NCI-H774 (cell line): ENCODE measurements around the gene GPR135.
"Not testable (repeated sequence)": the region's sequence is repeated elsewhere in the genome, so short reads cannot be mapped to it uniquely, and the experiment has no call there.

Source experiments
- DNase-seq: peaks from one replicate; lab custom pipeline; 2025; lab: John Stamatoyannopoulos, UW

GPR135 gene

DNA sequence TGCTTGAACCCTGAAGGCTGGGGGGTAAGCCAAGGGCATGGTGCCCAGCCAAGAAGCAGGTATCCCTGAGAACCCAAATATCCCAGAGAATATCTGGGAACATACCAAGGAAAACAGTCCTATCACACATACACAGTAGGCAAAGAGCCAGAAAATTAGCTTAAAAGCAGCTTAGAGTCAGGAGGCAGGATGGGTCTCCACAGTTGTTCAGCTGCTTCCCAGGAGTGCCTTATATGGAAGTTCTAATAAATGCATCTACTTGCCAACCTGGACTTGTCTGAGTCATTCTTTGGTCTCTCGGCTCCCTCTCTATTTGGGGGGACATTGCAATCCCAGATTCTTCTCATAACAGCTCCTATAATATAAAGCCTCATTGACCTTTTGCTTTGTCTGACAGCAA is 9.0 kb upstream of the GPR135 start:
- no peak for DNase-seq

DNA sequence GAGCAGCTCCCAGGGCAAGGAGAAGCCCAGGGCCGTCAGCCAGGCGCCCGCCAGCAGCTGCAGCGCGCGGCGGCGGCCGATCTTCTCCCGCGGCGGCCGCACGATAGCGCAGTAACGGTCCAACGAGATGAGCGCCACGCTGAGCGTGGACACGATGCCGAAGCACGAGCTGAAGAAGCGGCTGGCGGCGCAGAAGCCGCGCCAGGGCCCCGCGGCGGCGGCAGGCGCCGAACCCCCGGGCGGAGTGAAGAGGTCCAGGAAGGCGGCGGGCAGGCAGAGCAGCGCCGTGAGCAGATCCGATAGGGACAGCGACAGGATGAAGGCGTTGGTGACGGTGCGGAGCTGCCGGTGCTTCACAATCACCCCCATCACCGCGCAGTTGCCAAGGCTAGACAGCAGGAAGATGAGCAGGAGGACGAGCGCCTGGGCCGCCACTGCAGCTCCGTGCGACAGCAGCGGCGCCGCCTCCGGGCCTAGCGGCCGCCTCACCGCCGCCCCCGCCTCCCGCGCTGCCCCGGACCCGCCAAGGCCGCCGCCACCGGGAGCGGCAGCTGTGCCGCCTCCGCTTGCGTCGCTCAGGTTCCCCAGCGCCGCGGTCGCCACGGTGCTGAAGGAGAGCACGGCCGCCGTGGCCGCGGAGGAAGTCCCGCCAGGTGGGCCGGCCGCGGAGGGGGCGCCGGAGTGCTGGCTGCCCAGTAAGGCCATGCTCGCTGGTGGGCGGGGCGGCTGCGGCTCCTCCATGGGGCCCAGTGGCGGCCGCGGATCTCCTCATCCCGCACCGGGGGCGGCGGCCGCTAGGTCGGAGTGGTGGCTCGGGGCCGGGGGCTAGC is 479 bp downstream of the GPR135 start:
- DNase-seq = peak; percentile 15

DNA sequence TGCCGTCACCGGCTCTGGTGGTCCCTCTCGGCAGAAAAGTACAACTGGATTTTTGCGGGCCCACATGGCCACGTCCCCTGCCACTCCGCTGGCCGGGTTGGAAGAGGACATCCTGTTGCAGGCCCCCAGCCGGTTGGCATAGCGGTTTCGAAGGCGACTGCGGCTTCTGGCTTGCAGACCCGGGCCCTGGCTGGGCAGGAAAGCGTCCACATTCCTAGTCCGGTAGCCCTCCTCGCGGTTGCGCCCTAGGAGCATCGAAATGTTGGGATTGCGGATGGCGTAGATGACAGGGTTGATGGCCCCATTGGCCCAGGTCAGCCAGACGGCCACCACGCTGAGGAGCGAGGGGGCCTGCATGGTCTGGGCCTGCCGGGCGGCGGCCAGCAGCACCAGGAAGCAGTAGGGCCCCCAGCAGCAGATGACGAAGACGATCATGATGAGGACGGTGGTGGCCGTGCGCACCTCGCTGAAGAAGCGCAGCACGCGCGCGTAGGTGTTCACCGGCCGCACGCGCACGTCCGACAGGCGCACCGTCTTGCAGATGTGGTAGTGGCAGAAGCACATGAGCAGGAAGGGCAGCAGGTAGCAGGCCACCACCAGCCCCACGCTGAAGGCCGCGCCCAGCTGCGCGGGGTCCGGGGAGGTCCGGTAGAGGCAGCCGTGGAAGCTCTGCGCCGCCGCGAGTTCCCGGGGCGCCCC is 1.2 kb downstream of the GPR135 start:
- DNase-seq = no peak

DNA sequence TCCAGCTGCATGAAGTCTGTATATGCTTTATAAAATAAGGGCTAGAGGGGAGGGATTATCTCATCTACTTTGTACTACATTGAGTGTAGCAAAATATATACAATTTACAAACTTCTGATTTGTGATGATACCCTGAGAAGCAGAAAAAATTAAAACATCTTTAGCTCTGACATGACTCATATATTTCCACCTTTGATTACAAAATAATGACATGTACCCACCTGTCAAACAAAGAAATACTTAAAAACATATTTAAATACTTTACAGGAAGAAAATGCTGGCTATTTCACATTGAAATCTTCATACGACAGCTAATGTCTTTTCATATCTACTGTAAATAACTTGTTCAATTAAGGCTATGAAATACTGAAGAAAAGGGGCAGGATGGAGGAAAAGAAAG is 3.3 kb downstream of the GPR135 start:
- no peak for DNase-seq

DNA sequence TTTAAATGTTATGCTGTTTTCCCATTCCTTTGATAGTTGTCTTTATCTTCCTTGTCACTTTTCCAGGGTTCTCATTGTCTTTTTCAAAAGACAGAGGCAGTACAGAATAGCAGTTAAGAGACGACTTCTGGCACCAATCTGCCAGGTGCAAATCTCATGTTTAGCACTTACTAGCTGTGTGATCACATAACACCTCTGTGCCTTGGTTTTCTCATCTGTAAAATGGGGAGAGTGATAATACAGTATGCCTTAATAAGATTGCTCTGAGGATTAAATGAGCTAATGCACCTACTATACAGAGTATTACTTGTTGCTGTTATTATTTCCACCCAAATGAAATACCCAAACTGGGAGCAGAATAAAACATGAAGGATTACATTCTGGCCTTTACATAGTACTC is 4.8 kb downstream of the GPR135 start:
- DNase-seq = no peak

DNA sequence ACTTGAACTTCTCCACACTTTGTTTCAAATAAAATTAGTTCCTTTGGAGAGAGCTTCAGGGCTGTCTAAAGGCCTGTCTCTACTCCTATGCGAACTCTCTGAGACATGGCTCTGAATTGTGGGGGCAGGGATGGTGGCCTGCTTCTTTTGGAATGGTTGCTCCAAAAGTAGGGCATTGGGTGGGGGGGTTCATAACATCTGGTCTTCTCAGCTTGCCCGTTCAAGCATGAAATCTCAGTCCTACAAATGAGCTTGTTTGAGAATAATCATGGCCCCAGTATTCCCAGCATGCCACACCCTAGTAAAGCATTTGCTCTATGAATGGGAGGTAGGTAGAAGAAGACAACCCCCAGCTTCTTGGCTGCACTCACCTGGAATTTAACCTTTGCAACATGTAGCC is 6.7 kb downstream of the GPR135 start:
- no peak for DNase-seq

DNA sequence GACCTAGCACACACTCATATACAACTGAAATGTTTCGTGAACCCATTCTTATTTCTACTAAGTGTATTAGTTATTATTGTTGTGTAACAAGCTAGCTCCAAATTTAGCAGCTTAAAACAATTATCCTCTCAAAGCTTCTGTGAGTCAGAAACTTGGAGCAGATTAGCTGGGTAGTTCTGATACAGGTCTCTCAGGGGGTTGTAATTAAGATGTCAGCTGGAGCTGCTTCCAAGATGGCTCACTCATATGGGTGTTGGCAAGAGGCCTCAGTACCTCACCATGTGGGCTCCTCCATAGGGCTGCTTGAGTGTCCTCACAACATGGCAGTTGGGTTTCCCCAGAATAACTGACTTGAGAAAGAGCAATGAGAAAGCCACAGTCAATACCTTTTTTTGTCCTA is 9.8 kb downstream of the GPR135 start:
- DNase-seq = no peak

DNA sequence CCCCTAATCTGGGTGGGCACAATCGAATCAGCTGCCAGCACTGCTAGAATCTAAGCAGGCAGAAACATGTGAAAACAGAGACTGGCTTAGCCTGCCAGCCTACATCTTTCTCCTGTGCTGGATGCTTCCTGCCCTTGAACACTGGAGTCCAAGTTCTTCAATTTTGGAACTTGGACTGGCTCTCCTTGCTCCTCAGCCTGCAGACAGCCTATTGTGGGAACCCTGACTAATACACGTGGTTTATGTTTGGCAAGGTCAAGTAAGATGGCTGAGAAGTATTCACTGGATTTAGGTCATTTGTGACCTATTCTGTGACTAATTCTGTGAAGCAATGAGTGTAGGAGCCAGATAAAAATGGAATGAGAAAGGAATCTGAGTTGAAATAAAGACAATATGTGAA is 11.0 kb downstream of the GPR135 start:
- DNase-seq = no peak

DNA sequence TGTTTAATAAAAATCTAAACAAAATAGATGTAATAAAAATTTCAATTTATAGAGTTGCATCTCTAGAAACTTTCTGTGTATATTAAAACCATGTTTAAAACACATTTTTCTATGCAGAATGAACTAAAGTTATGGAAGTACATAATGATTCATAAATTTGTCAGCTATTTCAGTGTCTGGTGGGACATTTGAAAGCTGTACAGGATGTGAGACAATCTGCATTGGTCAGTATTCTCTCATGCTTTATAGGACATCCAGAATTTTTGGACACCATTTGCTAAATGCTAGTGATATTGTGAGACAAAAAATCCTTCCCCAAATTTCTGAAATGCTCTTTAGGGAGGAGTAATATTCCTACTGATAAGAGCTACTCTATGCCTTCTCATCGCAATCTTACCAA is 13.3 kb downstream of the GPR135 start:
- DNase-seq = no peak

DNA sequence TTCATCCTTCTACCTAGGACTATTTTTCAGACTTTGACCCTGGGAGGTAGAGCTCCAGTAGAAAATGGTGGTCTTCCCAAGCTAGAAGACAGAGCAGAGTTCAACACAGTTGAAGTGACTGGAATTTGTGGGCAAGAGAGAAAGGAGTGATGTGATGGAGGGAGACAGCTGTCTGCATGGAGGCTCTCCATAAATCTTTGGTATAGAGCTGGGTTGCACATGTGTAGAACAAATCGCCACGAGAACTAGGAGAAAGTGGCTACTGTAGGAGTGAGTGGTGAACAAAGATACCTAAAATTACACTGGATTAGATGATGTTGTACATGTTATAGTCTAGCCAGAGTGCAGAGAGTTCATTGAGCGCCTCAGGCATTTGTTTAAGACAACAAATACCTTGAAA is 14.5 kb downstream of the GPR135 start:
- no peak for DNase-seq

DNA sequence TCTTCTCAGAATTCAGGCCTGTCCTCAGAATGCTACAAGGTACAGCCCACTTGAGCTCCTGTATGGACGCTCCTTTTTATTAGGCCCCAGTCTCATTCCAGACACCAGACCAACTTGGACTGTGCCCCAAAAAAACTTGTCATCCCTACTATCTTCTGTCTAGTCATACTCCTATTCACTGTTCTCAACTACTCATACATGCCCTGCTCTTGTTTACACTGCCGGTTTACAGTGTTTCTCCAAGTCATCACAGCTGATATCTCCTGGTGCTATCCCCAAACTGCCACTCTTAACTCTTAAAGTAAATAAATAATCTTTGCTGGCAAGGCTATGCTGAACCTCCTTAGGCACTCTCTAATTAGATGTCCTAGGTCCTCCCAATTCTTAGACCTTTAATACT is 16.5 kb downstream of the GPR135 start:
- DNase-seq = not testable (repeated sequence)

DNA sequence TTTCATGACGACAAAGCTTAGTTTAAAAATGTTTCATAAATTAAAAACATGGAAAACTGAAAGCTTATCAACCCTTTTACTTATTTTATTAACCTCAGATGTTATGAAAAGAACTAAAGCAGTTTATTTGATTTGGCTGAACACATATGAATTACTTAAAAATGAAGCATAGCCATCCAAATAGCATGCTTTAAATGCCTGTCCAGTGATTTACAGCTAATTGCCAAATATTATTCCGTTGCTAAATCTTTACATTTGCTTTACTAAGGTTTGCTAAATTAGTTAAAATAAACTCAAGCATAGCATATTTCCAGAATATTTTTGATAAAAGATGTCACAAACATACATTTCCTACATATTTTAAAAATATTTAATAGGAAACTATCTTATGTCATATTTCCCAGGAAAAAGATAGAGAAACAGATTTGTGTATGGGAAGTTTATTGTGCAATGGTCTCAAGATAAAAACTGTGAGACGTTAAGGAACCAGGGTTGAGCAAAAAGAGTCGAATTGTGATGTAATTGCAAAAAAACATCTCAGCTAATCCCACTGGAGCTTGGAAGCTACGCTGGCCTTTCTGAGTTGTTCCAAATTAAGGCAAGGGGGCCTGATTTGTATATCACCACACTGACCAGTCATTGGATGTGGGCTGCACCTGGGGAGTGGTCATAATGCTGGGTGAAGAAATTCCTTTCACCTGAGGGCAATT is 25.8 kb downstream of the GPR135 start:
- DNase-seq = no peak

DNA sequence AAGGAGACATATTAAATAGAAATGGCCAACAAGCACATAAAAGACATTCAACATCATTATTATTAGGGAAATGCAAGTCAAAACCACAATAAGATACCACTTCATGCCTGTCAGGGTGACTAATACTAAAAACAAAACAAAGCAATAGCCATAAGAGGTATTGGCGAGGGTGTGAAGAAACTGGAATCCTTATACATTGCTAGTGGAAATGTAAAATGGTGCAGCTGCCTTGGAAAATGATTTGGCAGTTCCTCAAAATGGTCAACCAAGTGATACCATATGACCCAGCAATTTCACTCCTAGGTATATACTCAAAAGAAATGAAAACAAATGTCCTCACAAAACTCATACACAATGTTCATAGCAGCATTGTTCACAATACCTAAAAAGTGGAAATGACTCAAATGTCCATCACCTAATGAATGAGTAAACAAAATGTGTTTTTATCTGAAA is 27.0 kb downstream of the GPR135 start:
- no peak for DNase-seq

DNA sequence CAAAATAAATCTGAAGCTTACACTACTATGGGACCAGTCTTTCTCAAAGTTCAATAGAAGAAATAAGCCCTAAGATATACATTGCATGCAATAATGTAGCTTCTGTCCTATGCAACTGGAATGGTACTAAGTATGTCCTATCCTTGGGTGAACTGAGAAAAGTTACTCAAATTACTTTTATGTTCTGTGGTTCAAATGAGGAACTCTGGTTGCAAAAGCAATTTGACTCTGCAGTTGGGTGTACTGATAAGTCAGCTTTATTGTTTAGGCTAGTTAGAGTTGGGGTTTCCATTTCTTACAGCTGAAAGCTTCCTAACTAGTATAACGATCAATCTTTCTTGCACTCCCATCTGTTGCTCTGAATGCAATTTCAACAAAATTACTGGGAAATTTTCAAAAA is 29.2 kb downstream of the GPR135 start:
- no peak for DNase-seq

DNA sequence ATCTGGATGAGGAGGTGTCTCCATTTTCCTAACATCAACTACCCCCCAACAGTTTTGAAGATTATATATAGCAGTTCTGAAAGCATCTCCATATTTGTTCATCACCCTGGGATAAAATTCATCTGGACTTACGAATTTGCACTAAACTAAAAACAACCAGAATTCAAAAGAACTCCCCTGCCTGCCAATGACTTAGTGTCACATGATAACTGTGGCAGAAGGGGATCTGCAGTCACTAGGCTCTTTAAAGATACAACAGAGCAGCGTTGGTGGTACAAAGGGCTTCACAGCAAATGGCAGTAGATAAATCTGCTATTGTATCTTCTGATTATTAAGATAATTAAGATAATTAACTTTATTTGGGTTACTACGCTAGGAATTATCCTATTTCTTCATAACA is 30.1 kb downstream of the GPR135 start:
- DNase-seq = no peak

DNA sequence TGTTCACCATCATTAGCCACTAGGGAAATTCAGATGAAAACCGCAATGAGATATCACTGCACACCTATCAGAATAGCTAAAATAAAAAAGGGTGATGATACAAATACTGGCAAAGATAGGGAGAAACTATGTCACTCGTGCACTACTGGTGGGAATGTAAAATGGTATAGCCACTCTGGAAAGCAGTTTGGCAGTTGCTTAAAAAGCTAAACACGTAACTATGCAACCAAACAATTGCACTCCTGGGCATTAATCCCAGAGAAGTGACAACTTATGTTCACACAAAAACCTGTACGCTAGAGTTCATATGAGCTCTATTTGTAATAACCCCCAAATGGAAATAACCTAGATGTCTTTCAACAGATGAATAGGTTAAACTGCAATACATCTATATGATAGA is 35.4 kb downstream of the GPR135 start:
- no peak for DNase-seq

DNA sequence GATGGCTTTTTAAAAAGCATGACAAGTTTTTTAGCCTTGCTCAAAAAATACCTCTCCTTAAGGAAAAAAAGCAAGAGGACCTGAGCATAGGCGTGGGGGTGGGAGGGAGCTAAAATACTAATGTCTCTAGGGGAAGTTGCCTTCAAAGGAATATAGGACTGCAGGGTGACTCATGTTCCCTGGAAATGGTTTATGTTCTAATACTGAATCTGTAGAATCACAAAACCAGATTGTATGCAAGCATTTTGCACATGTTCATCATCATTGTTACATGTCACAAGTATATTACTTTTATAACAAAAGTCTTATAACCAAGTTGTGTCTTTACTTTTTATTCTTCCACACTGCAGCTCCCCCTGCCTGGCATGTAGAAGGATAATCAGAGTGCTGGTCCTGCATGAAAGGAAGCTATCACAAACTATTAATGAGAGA is 36.6 kb downstream of the GPR135 start:
- DNase-seq = no peak

DNA sequence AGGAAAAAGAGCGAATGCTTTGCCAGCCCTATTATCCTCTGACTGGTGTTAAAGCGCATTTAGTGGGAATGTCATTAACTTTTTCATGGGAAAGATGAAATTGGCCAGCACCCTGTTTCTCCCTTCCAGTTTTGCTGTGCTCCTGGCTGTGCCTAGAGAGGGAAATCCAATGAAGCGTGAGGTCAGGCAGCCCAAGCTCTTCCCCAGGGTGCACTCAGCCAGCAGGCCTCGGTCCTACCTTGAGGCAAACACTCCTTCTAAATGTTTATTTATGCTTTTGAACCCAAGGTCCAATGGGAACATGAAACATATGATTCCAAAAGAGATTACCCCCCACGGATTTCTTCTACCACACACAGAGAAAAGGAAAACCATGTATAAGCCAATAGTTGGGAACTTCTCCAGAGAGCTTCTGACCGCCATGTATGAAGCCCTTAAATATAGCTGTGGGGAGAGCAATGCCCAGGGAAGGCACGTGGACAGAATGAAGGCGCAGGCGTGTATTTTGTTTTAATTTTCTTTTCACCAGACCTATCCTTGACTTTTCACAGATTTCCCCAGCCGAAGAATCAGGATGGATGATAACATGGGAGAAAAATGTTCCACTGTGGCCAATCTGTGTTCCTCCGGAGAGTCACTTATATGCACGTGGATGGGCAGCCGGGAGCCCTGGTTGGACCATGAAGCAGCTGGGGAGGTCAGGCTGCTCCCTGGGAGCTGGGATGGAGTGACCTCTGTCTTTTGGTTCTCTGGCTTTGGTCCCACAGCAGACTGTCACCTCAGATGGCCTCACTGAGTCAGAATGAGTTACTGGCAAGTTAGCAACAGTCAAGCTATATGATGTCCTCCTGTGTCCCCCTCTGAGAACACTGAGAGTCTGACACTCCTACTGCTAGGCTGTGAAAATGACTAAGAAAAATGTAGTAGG is 37.3 kb downstream of the GPR135 start:
- DNase-seq = no peak

DNA sequence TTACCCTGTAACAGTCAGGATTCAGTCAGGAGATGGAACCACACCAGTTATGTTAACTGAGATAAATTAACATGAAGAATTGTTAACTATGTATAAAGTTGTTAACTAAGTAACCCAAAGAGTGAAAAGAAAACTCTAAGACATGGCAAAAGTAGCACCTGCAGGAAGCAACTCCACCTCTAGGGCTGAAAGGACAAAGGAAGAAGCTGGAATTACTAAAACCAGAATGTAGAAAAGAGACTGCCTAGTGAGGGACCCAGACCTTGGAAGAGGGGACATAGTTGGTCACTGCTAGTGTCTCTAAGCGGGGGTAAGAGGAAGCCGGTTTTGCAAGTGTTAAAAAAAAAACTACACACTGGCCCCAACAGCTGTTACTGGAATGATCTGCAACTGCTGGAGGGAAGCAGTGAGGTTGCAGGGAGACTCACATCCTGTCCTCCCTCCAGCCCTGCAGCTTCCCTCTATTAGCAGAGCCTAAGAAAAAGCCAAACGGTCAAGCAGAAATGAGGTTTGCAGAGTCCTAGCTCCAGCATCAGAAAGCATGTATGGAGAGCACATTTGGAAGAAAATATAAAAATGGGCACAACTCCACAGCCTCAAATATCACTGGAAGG is 39.8 kb downstream of the GPR135 start:
- no peak for DNase-seq

DNA sequence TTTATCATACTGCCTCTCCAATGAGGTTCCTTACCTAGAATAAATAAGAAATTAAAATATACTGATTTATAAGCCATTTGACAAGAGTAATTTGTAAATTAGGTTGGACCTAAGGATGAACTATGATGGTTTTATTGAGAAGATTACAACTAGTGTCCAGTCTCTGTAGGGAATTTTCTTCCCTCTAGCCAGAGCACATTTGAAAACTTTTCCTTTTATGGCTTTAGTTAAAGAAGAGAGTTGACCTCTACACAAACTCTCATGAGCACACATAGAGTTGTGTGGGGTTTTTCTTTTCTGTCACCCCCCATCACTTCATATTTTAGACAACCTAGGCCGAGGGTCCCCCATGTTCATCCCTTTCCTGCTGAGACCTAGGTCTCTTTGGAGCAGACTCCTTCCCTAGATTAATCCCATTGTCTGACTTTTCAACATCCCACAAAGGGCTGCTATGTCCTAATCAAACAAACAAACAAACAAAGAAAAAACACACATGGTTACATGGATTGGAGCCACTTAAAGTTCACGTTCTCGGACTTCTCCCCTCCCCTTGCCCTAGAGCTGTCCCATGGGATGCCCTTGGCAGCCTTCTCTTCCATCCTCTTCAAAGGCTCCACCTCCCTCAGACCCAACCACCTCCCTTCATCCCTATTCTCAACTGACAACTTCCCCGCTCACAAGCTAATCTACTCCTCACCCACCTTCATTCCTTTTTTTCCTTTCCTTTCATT is 40.7 kb downstream of the GPR135 start:
- DNase-seq = no peak
